ENCODE results near the gene PSEN2. TPM values are rescaled to one million over a fixed set of nuclear protein-coding genes. Genes with fewer than 3 reads are reported as not detected.

Gene PSEN2
- total RNA-seq, 1 experiment from 2014 or later, result 14.8 TPM

- Histone ChIP-seq H3F3A (ENCODE audit: insufficient read depth, low read depth) (no peaks in the 10 kb centered on the region), H3K27ac (no peak overlapping the region), H3K9me2 (ENCODE audit: insufficient read depth) (no peaks in the 10 kb centered on the region), H4K20me1 (ENCODE audit: insufficient read depth) (no peaks in the 10 kb centered on the region), H3K4me3 (no peak overlapping the region), H3K4me1 (replicated peaks; ENCODE audit: insufficient read depth) (0 out of 2 replicates have a peak, but pooled peaks cover 16% of the 10 kb centered on the region), H3K27me3 (ENCODE audit: insufficient read depth, low read depth) (no peaks in the 10 kb centered on the region), H2AFZ (no peak overlapping the region), H3K9me3 (ENCODE audit: insufficient read depth, low read depth) (no peaks in the 10 kb centered on the region), H3K4me2 (no peak overlapping the region), H3K36me3 (ENCODE audit: low read depth) (no peaks in the 10 kb centered on the region), H3K79me2 (ENCODE audit: low read depth) (no peaks in the 10 kb centered on the region)
- intact Hi-C loops (cut with micrococcal nuclease; ENCODE audit: unreplicated experiment), result loop anchor here (10.0 kb wide), 1 partner anchor 621 kb away; no protein-coding TSS in a partner anchor
- TF ChIP-seq CTCF (conservative IDR thresholded peaks at IDR 0.05), result no peak
- no peak for TF ChIP-seq EZH2 (IDR thresholded peaks at IDR 0.05; ENCODE audit: low read depth)
- CTCF ChIA-PET, result no interaction called here
- POLR2A ChIA-PET (ENCODE audit: unreplicated experiment), result no interaction called here
- no TSS peak for BruUV-seq (replicated peaks)
- no peak for DNase-seq
These were observed 46.8 kb upstream of the PSEN2 start for GRCh38 chr1:226823643-226824042.

- peaks cover 3% of the 10 kb centered on the region; the same call in 1 of the 2 replicates for H3F3A ChIP-seq (ENCODE audit: insufficient read depth, low read depth)
- no peaks in the 10 kb centered on the region for H3K79me2 ChIP-seq (ENCODE audit: low read depth)
- no peak overlapping the region for H3K4me3 ChIP-seq
- H4K20me1 ChIP-seq (ENCODE audit: insufficient read depth), result no peaks in the 10 kb centered on the region
- intact Hi-C loops (cut with micrococcal nuclease; ENCODE audit: unreplicated experiment), result loop anchor here (10.0 kb wide), 1 partner anchor 620 kb away; no protein-coding TSS in a partner anchor
- no peaks in the 10 kb centered on the region for H3K36me3 ChIP-seq (ENCODE audit: low read depth)
- DNase-seq, result no peak
- no peak overlapping the region for H3K27ac ChIP-seq
- H3K9me2 ChIP-seq (ENCODE audit: insufficient read depth), result no peaks in the 10 kb centered on the region
- POLR2A ChIA-PET (ENCODE audit: unreplicated experiment), result no interaction called here
- no peaks in the 10 kb centered on the region for H3K27me3 ChIP-seq (ENCODE audit: insufficient read depth, low read depth)
- no peak overlapping the region for H3K4me2 ChIP-seq
- no peaks in the 10 kb centered on the region for H3K9me3 ChIP-seq (ENCODE audit: insufficient read depth, low read depth)
- H3K4me1 ChIP-seq (replicated peaks; ENCODE audit: insufficient read depth), result 0 out of 2 replicates have a peak, but pooled peaks cover 10% of the 10 kb centered on the region
- TF ChIP-seq EZH2 (IDR thresholded peaks at IDR 0.05; ENCODE audit: low read depth) (no peak), CTCF (conservative IDR thresholded peaks at IDR 0.05) (no peak)
- CTCF ChIA-PET, result no interaction called here
- no peak overlapping the region for H2AFZ ChIP-seq
- BruUV-seq (replicated peaks), result no TSS peak
These were observed 45.2 kb upstream of the PSEN2 start for GRCh38 chr1:226825037-226825745.

GRCh38 chr1:226825746-226826100, 44.7 kb upstream of the PSEN2 start:
- no peaks in the 10 kb centered on the region for H3K9me3 ChIP-seq (ENCODE audit: insufficient read depth, low read depth)
- H4K20me1 ChIP-seq (ENCODE audit: insufficient read depth), result no peaks in the 10 kb centered on the region
- H3K36me3 ChIP-seq (ENCODE audit: low read depth), result no peaks in the 10 kb centered on the region
- TF ChIP-seq EZH2 (IDR thresholded peaks at IDR 0.05; ENCODE audit: low read depth) (no peak), CTCF (conservative IDR thresholded peaks at IDR 0.05) (no peak)
- DNase-seq, result no peak
- H2AFZ ChIP-seq, result no peak overlapping the region
- POLR2A ChIA-PET (ENCODE audit: unreplicated experiment), result no interaction called here
- CTCF ChIA-PET, result no interaction called here
- H3K9me2 ChIP-seq (ENCODE audit: insufficient read depth), result no peaks in the 10 kb centered on the region
- BruUV-seq (replicated peaks), result no TSS peak
- no peak overlapping the region for H3K4me3 ChIP-seq
- no peaks in the 10 kb centered on the region for H3K79me2 ChIP-seq (ENCODE audit: low read depth)
- H3K4me1 ChIP-seq (replicated peaks; ENCODE audit: insufficient read depth), result 0 out of 2 replicates have a peak, but pooled peaks cover 10% of the 10 kb centered on the region
- intact Hi-C loops (cut with micrococcal nuclease; ENCODE audit: unreplicated experiment), result loop anchor here (10.0 kb wide), 1 partner anchor 619 kb away; no protein-coding TSS in a partner anchor
- no peaks in the 10 kb centered on the region for H3K27me3 ChIP-seq (ENCODE audit: insufficient read depth, low read depth)
- H3K4me2 ChIP-seq, result no peak overlapping the region
- peaks cover 3% of the 10 kb centered on the region; the same call in 1 of the 2 replicates for H3F3A ChIP-seq (ENCODE audit: insufficient read depth, low read depth)
- no peak overlapping the region for H3K27ac ChIP-seq
